ENCODE results near the gene SELENOS.

SELENOS gene

DNA sequence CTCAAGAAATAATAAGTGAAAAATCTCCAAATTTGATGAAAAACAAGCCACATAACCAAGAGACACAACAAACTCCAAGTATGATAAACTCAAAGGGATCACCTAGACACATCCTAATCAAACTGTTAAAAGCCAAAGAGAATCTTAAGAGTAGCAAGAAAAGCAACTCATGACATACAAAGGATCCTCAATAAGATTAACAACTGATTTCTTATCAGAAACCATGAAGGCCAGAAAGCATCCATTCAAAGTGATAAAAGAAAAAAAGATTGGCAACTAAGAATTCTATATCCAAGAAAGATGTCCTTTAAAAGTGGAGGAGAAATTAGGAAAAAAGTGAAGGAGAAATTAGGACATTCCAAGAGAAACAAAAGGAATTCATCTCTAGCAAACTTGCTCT, 49.0 kb downstream of the SELENOS start:
- in situ Hi-C loops (cut with HindIII; ENCODE audit: low sequenced_read_pairs), result no loop called here

- in situ Hi-C loops (cut with HindIII; ENCODE audit: low sequenced_read_pairs), result no loop called here
These were observed 51.6 kb downstream of the SELENOS start for GRCh38 chr15:101225658-101226057.
